ENCODE data around the gene HOXB3. TPM values are rescaled to one million over a fixed set of nuclear protein-coding genes. Genes with fewer than 3 reads are reported as not detected.

Gene HOXB3
- total and polyA plus RNA-seq, 2 donors (not counting 1 experiment from before 2014, with no cell fraction given) = 15.7 to 28.6 TPM

DNA sequence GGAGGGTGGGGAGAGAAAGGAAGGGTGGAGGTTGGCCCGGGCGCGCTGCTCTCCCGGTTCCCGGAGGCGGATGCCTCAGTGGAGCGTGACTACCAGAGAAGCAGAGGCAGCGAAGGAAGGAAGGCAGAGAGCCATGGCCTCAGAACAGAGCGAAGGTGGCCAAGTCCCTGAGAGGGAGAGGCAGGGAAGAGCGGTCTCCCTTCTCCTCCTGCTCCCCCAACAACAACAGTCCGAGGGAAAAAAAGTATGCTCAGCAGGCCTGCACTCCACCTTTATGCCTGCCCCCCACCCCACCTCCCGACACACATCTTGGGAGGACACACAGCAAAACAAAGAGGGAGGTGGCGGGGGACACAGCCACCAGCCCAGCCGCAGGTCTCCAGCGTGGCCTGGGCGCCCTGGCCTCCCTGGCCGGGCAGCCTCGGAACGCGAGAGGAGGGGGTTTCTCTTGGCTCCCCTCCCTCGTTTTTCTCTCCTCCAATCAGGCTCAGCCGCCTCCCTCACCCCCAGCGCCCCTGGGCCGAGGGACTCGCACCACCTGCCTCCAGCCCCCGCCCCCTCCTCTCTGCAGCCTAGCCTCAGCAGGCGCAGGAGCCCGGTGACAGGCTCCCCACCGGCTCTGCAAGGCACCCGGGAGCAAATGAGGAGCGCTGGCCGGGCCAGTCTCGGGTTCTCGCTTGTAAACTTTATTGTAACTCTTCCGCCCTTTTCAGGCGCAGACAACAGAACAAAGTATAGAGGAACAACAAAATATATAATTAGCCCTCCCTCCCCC is 21.8 kb upstream of the HOXB3 start:
- Histone ChIP-seq H4K20me1 (ENCODE audit: control insufficient read depth, extremely low read depth, insufficient read depth, low read length) (no peaks in the 10 kb centered on the region), H3K36me3 (ENCODE audit: control insufficient read depth, insufficient read depth, low read length) (peaks cover 1% of the 10 kb centered on the region), H3K27ac (ENCODE audit: insufficient read depth, low read length) (peak overlapping the region; percentile 85), H3K4me1 (ENCODE audit: control insufficient read depth, extremely low read depth, insufficient read depth, low read length) (peaks cover 15% of the 10 kb centered on the region), H3K27me3 (ENCODE audit: control insufficient read depth, insufficient read depth, low read length) (peaks cover 31% of the 10 kb centered on the region), H3K4me3 (replicated peaks in 1 of 4; ENCODE audit: control extremely low read depth in 1 of 4, insufficient read depth in 1 of 4, low read depth in 3 of 4, low read length in 4 of 4) (peak overlapping the region; percentile 10 to 94 (median 82)), H3K9ac (ENCODE audit: insufficient read depth, low read length) (peak overlapping the region; percentile 3), H3K4me2 (ENCODE audit: extremely low read depth, insufficient read depth, low read length) (peak overlapping the region; percentile 97), H2AFZ (ENCODE audit: low read length) (peak overlapping the region; percentile 69), H3K79me2 (ENCODE audit: control insufficient read depth, insufficient read depth, low read length) (peaks cover 24% of the 10 kb centered on the region), H3K9me3 (ENCODE audit: control insufficient read depth, insufficient read depth, low read depth, low read length) (no peaks in the 10 kb centered on the region)
- DNase-seq (ENCODE audit: low read depth in 2 of 2) = no peak
- TF ChIP-seq, protein P1, sequence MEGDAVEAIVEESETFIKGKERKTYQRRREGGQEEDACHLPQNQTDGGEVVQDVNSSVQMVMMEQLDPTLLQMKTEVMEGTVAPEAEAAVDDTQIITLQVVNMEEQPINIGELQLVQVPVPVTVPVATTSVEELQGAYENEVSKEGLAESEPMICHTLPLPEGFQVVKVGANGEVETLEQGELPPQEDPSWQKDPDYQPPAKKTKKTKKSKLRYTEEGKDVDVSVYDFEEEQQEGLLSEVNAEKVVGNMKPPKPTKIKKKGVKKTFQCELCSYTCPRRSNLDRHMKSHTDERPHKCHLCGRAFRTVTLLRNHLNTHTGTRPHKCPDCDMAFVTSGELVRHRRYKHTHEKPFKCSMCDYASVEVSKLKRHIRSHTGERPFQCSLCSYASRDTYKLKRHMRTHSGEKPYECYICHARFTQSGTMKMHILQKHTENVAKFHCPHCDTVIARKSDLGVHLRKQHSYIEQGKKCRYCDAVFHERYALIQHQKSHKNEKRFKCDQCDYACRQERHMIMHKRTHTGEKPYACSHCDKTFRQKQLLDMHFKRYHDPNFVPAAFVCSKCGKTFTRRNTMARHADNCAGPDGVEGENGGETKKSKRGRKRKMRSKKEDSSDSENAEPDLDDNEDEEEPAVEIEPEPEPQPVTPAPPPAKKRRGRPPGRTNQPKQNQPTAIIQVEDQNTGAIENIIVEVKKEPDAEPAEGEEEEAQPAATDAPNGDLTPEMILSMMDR (conservative IDR thresholded peaks at IDR 0.05 in 1 of 2, IDR thresholded peaks at IDR 0.05 in 1 of 2; ENCODE audit: low read depth in 1 of 2, low read length in 2 of 2) = no peak
- TF ChIP-seq EZH2 (IDR thresholded peaks at IDR 0.05; ENCODE audit: low read length, missing control alignments) = no peak

GRCh38 chr17:48611213-48611612 is 21.2 kb upstream of the HOXB3 start:
- Histone ChIP-seq H3K4me1 (ENCODE audit: control insufficient read depth, extremely low read depth, insufficient read depth, low read length) (peaks cover 15% of the 10 kb centered on the region), H3K79me2 (ENCODE audit: control insufficient read depth, insufficient read depth, low read length) (peaks cover 24% of the 10 kb centered on the region), H3K4me3 (replicated peaks in 1 of 4; ENCODE audit: control extremely low read depth in 1 of 4, insufficient read depth in 1 of 4, low read depth in 3 of 4, low read length in 4 of 4) (peak overlapping the region; percentile 80 to 94 (median 83)), H2AFZ (ENCODE audit: low read length) (peak overlapping the region; percentile 83), H3K4me2 (ENCODE audit: extremely low read depth, insufficient read depth, low read length) (peak overlapping the region; percentile 94), H3K9me3 (ENCODE audit: control insufficient read depth, insufficient read depth, low read depth, low read length) (no peaks in the 10 kb centered on the region), H4K20me1 (ENCODE audit: control insufficient read depth, extremely low read depth, insufficient read depth, low read length) (no peaks in the 10 kb centered on the region), H3K27ac (ENCODE audit: insufficient read depth, low read length) (peak overlapping the region; percentile 85), H3K27me3 (ENCODE audit: control insufficient read depth, insufficient read depth, low read length) (peaks cover 24% of the 10 kb centered on the region), H3K9ac (ENCODE audit: insufficient read depth, low read length) (peak overlapping the region; percentile 60), H3K36me3 (ENCODE audit: control insufficient read depth, insufficient read depth, low read length) (peaks cover 6% of the 10 kb centered on the region)
- TF ChIP-seq EZH2 (IDR thresholded peaks at IDR 0.05; ENCODE audit: low read length, missing control alignments) = no peak
- TF ChIP-seq, protein P1 (conservative IDR thresholded peaks at IDR 0.05 in 1 of 2, IDR thresholded peaks at IDR 0.05 in 1 of 2; ENCODE audit: low read depth in 1 of 2, low read length in 2 of 2) = no peak
- no peak for DNase-seq (ENCODE audit: low read depth in 2 of 2)

DNA sequence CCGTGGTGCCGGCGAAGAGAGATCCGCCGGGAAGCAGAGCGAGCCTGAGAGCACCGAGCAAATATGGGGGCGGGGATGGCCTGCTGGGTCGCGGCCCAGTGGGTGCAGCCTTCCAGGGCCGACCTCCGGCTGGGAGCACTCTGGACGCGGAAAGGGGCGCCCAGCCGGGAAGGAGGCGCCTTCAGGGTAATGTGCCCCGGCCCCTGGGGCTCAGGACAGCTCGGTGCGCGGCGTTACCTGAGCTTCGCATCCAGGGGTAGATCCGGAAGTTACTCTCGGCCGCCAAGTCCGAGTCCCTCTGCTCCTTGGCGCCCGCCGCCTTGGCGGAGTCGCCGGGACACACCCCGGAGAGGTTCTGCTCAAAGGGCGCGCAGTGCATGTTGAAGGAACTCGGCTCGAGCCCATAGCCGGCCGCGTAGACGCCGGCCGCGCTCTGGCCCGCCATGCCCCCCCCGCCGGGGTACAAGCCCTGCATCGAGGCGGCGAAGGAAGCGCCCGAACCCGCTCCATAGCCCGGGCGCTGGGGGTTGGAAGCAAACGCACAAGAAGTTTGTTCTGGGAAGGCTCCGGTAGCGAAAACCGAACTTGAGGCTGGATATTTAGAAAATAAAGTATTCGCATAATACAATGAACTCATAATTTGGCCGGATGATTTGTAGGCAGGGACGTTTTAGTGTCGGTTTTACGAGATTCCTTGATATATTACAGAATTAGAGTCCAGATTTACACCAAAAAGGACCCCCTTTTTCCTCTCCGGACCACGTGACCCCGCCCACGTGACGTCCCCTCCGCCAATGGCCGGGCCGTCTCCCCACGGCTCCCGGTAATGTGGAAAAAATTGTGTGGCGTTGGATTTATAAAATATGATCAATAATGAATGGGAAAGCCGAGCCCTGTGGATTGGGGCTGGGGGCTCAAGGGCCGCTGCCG is 20.5 kb upstream of the HOXB3 start, which contains the start of gene HOXB7:
Gene HOXB7 (minus strand): TSS at position 736 of the 930 bp plus-strand sequence. CDS start 99 bp downstream, at position 637.
- H3K4me1 ChIP-seq (ENCODE audit: control insufficient read depth, extremely low read depth, insufficient read depth, low read length) = peaks cover 15% of the 10 kb centered on the region
- DNase-seq (ENCODE audit: low read depth in 2 of 2) = peak in 1 of 2 donors; percentile 75
- H4K20me1 ChIP-seq (ENCODE audit: control insufficient read depth, extremely low read depth, insufficient read depth, low read length) = no peaks in the 10 kb centered on the region
- peak within 1 kb of the TSS; percentile 94 for H3K4me2 ChIP-seq (ENCODE audit: extremely low read depth, insufficient read depth, low read length)
- peak within 1 kb of the TSS; percentile 80 to 94 (median 83) for H3K4me3 ChIP-seq (replicated peaks in 1 of 4; ENCODE audit: control extremely low read depth in 1 of 4, insufficient read depth in 1 of 4, low read depth in 3 of 4, low read length in 4 of 4)
- TF ChIP-seq, protein P1 (conservative IDR thresholded peaks at IDR 0.05 in 1 of 2, IDR thresholded peaks at IDR 0.05 in 1 of 2; ENCODE audit: low read depth in 1 of 2, low read length in 2 of 2) = no peak
- TF ChIP-seq EZH2 (IDR thresholded peaks at IDR 0.05; ENCODE audit: low read length, missing control alignments) = no peak
- H3K36me3 ChIP-seq (ENCODE audit: control insufficient read depth, insufficient read depth, low read length) = peaks cover 6% of the 10 kb centered on the region
- peaks cover 24% of the 10 kb centered on the region for H3K79me2 ChIP-seq (ENCODE audit: control insufficient read depth, insufficient read depth, low read length)
- H3K9me3 ChIP-seq (ENCODE audit: control insufficient read depth, insufficient read depth, low read depth, low read length) = no peaks in the 10 kb centered on the region
- H3K27me3 ChIP-seq (ENCODE audit: control insufficient read depth, insufficient read depth, low read length) = peaks cover 17% of the 10 kb centered on the region
- H3K9ac ChIP-seq (ENCODE audit: insufficient read depth, low read length) = peak within 1 kb of the TSS; percentile 74
- peak within 1 kb of the TSS; percentile 85 for H3K27ac ChIP-seq (ENCODE audit: insufficient read depth, low read length)
- H2AFZ ChIP-seq (ENCODE audit: low read length) = peak within 1 kb of the TSS; percentile 83

All from fibroblast of lung (primary cell).